ENCODE results near the gene DYNC1LI1. TPM values are rescaled to one million over a fixed set of nuclear protein-coding genes. Genes with fewer than 3 reads are reported as not detected.

Gene DYNC1LI1
- total RNA-seq, result 24.4 and 30.6 TPM in 2 replicates

DNA sequence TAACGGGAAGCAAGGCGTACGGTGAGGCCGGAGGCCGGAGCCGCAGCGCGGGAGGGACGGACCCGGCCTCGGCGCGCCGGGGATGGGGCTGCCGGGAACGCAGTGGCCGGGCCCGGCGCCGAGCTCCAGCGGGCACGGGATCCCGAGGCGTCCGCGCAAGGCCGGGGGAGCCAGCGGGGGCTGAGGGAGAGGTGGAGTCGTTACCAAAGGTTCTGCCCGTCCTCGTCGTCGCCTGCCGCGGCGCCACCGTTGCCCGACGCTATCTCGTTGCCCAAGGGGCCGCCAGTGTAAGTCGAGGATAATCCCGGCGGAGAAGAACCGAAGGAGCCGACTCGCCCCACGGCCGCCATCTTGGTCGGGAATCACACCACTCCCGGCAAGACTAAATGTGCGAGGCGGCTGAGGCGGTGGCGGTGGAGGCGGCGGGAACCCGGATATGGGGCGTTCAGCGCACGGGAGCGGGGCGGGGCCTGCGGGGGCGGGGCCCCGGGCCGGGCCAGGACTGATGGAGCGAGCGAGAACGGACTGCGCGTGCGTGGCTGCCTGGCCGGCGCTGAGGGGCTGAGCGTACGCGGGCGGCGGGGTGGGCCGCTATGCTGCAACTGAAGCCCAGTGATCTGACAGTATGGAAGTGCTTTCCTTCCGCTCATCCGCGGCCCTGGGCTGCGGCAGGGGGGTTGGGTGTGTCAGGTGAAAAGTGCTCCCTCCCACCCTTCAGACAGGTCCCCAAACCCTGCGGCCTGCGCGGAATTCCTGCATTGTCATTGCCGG, at the start of gene DYNC1LI1:
DYNC1LI1 (minus strand) TSS at position 438 of the 771 bp plus-strand sequence; CDS start at position 350, 88 bp downstream.

DNA sequence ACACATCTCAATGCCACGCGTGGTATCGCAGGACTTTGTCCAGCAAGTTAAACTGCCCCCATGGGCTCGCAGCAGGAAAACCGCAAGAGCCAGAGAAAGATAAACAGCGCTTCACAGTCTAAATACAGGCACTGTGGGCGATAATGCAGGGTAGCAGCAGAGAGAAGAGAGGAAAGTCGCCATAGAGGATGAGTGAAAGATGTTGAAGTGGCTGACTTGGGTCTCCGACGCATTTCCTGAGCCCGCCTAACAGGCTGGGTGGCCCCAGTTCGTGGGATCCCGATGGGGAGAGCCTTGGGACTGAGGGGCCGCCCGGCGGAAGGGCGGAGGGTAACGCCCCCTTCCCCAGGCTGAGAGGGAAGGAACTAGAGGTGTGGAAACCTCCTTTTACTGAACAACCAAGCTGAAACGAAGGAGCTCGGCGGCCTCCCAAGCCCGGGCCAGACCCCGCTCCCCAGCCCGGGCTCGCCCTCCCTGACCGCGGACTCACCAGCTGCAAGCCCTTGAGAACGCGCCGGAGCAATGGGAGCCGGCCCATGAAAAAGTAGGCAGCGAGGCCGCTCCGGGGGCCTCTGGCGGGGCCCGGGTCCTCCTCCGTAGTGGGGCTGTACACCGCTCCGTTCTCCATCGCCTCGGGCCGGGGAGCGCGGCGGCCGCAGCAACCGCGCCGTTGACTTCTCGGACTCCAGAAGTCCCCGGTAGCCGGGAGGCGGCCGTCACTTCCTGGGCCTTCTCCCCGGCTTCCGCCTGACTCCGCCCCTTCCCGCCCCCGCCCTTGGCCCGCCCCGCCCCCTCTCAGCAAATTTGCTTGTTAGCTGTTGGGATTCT, 68.3 kb downstream of the DYNC1LI1 start, which contains the start of gene CMTM6:
CMTM6 (minus strand) TSS at position 735 of the 828 bp plus-strand sequence; CDS start at position 628, 107 bp downstream.

Other genes starting within 250 kb of the DYNC1LI1 start
- 10.0 and 30.8 TPM in 2 replicates for gene CMTM7, start 179.0 kb downstream of the DYNC1LI1 start, total RNA-seq
- 101 and 151 TPM in 2 replicates for gene CMTM6, start 68.0 kb downstream of the DYNC1LI1 start, total RNA-seq
- gene CNOT10, start 114.3 kb upstream of the DYNC1LI1 start, total RNA-seq, result 12.0 and 12.2 TPM in 2 replicates
- gene TRIM71, start 247.1 kb upstream of the DYNC1LI1 start, total RNA-seq, result under 0.01 and 1.5 TPM in 2 replicates

Measured in pericardium fibroblast (primary cell).